COLO829 (cell line): ENCODE results near the gene RTTN.
A peak's percentile ranks its signal among the peaks of the same experiment; 100 is the strongest.
"Not testable (repeated sequence)": the region's sequence is repeated elsewhere in the genome, so short reads cannot be mapped to it uniquely, and the experiment has no call there.

Experiments
- DNase-seq: peaks from one replicate; pipeline ENCODE4 v3.0.0; 2012; ENCODE audit warnings: low spot score

RTTN gene, protein sequence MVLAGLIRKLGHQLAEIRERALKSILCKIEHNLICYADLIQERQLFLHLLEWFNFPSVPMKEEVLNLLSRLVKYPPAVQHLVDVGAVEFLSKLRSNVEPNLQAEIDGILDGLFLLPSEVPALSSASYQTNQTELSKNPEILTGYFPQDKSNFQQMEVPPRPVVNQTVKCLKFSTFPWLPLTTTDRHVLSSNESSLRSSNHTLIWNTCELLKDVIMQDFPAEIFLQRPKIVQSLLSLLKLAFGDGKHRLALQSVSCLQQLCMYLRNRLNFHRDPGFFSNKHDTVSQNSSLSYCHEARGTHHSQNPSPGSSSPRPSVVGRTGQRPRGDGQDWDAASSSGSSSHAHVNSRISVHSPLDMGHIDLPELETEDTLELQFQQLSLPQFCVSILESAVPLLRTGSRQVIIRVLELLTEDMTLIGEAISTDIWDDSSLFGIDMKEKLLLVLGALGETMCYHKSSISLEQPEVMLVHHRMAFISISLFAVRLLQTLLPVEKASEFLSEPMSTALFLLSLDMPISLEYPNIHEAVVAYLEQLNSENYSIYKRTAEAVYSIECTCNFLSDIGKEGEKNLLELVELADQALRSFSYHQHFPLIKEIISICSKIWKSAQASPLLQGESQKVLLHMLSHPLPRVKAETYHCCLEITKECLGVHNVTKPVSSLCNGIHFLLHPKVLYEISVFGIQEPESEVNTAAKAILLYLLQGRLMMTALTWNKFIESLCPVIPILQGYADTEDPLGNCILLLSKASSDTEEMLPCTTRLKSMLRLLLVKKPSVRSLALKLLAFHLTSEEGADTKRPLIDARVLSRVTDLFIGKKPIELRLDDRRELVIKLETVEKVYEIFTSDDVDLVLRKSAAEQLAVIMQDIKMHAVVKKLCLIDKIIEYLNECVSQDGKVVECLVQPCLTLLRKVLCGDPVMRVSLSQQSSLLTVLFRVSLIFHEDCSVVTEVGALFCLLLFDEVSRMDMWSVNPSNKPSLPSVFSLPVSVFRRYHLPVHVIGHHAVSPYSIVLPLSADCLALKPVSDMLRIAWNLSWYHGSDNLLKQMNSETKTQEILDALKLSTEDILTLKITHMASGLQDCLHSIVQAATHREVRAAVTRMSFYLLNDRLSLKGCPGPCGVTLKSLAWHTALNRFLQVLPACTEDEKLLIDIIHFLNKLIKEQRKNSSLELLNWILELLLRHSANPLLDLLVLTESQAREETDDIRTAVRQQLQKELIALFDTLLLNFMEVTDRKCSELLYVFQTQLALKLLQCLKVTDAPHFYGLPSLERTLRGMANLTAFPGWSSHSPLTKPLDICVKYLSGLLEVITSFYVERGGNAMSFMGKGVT (N-terminal part only)

DNA sequence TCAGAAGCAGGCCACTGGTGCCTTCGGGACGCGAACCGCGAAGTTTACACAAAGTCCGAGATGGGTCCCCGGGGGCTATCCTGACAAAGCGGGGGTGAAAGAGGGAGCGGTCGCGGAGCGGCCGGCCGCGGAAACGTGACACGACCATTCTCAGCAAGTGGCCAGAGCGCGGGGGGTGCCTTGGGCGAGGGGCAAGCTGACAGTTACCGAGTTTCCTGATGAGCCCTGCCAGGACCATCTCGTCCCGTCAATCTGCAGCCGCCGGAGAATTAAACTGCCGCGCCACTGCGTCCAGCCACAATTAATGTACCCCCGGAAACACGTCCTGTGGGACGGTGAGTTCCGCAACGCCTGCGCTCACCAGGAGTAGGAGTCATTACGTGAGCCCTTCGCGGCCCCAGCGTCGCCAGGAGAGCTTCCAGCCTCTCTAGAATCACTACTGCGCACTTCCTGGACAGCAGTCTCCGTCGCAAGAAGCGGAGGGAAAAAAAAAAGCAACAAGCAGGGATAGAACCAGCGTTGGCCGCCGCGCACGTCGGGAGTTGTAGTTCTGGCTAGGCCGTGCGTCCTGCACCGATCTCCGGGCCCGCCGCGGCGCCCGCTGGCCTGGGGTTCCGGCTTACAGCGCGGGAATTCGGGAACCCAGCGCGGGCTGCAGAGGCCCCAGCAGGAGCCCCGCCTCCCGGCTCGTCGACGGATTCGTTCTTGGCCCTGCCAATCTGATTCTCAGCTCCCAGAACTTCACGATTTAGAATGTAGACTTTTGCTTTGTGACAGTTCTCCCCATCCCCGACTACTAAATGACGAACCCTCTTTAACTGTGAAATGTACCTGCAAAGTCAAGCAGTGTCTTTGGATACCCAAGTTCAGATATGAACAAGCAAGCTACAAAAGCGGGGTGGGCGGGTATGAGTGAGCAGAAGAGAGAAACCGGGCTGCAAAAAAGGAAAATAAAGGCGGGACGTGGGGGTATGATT is at the start of gene RTTN:
Gene RTTN (minus strand): TSS at position 267 of the 977 bp plus-strand sequence. CDS start 29 bp downstream, at position 238.
- peak; percentile 80 for DNase-seq

DNA sequence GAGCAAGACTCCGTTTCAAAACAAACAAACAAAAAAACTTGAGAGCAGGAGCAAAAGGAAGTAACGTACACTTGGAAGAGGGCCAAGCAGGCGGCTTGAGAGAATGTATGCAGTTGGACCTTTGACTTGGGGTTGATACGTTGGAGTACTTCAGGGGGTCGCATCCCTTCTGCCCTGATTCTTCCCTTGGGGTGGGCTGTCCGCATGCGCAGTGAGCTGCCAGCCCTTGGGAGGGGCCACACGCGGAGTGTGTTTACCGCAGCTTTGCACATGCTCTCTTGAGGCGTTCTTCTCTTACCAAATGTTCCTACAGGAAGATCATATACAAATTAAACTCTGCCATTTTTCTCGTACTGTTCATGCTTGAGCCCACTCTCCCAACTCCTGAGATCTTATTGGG is 45.3 kb upstream of the RTTN start:
- DNase-seq = no peak

DNA sequence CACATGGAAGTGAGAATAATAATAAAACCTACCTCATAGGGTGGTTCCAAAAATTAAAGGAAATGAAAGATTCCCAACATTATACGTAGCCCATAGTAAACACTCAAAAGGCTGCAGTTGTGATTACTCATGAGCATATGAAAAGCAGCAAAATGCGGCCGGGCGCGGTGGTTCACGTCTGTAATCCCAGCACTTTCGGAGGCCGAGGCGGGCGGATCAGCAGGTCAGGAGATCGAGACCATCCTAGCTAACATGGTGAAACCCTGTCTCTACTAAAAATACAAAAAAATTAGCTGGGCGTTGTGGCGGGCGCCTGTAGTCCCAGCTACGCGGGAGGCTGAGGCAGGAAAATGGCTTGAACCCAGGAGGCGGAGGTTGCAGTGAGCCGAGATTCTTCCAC is 44.4 kb upstream of the RTTN start:
- DNase-seq = not testable (repeated sequence)

DNA sequence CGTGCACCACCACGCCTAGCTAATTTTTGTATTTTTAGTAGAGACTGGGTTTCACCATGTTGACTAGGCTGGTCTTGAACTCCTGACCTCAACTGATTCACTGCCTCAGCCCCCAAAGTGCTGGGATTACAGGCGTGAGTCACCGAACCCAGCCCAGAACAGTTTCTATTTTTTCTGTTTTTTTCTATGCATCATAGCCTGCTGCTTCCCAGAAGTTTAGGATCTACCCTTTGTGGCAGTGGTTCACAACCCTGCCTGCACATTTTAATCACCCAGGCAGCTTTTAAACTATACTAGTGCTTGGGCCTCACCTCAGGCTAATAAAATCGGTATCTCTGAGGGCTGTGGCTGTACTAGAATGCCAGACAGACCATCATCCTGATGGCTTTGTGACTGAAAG is 43.6 kb upstream of the RTTN start:
- DNase-seq = no peak

DNA sequence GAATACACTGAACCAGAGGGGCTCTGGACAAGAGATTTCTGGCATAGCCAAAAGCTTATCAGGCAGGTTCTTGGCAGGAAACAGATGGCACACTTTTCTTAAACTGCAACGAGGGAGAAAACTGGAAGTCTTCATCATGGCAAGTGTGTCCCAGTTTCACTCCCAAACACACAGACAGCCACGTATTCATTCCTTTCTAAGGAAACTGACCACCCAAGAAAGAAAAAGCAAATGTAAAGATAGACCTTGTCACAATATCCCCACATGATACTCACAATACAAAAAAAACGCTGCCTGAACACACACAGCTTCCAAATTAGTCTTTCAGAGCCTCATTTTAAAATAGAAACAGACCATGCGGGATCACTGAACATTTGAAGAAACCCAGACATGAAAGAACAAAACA is 40.6 kb upstream of the RTTN start:
- DNase-seq = no peak

DNA sequence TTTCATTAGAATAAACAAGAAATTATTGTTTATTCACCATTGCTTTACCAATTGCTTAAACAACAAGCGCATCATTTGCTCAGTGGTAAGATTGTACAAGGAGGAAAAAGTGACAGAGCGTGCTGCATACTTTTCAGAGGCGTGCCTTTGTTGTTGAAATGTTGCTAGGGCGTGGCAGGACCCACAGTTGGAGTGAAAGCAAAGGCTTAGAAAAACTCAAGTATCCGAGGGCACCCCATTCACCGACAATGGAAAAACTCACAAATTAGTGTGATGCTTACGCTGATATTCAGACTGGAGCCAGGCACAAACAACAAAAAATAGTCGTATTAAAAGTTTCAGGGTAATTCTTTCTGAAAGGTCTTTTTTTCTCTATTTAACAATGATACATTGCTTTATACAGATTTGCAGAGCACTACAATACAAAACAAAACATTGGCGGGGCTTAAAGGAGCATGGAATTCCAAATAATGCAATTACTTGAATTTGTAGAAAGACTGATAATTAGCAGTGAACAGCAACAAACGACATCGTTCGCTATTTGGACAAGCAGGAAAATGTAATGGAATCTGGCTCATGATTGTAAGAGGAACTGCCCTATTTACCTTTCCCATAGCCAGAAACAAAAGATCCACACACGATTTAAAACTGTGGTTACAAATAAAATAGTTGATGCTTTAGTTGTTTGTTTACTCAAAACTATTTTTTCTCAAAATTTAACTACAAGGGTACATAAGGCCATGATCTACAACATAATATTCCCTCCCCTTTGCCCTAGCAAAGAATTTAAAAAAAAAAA is 37.8 kb upstream of the RTTN start:
- no peak for DNase-seq

DNA sequence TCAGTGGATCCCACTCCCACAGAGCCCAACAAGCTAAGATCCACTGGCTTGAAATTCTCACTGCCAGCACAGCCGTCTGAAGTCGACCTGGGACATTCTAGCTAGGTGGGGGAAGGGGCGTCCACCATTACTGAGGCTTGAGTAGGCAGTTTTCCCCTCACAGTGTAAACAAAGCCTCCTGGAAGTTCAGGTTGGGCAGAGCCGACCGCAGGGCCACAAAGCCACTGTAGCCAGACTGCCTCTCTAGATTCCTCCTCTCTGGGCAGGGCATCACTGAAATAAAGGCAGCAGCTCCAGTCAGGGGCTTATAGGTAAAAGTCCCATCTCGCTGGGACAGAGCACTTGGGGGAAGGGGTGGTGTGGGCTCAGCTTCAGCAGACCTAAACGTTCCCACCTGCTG is 31.4 kb upstream of the RTTN start:
- not testable (repeated sequence) for DNase-seq

DNA sequence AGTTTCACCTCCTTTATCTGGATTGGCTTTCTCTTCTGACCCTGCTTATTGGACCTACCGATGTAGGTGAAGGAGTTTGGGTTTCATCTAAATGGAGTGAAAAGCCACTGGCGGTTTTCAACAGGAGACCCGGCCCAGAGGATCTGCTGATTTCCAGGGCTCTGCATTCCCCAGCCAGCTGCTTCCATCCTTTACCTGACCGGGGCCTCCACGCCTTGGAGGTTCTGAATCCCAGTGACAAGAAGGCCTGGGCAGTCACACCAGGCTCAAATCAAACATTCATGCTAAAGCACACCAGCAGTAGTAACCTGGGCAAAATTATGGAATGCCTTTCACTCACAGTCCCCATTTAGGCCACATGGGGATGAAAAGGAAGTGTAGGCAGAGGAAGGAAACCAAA is 30.0 kb upstream of the RTTN start:
- DNase-seq = no peak

DNA sequence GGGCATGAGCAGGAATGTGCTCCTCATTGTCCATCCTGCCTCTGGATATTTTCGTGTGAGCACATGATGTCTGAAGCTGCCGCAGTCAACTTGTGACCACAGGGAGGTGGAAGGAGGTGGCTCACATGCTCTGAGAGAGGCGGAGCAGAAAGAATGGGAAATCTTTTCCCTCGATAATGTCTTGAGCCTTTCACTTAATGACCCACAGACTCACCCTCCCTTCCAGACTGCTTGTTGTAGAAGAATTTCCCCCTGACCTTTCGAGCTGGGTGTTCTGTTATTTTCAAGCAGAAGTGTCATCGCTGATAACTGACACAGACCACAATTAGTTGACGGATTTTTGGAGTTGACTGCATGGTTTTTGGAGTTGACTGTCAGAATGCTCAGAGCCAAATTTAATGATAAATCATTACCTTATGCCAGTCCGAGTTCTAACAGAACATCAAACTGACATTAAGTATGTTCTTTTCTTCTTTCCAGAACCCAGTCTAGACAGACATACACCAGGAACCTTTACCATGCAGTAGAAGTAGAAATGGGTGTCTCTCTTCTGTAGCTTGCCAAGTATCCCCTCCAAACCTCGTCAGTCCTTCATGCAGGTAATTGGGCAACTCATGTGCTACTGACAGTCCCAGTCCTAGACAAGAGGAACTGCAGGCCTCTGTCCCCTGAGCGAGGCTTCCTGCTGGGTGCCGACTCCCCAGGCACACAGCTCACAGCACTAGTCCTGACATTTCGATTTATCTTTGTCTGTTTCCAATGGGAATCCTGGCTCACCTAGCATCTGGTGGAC is 29.4 kb upstream of the RTTN start:
- peak; percentile 86 for DNase-seq

DNA sequence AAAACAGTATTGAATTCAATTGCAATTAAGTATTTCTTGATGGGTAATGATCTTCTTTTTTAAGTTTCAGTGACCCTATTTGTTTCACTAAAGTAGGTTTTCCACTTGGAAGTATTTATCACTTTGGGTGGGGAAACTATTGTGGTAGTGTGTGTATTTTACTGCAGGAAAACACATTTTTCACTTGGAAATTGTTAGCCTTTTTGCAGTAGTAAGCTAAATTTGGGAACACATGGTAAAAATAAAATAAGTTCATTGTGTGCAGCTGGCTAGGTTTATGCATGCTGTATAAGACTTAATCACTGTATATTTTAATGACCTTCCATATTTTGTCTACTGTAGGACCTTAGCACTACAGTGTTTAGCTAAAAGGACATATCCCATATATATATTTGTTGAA is 28.5 kb upstream of the RTTN start:
- DNase-seq = no peak

DNA sequence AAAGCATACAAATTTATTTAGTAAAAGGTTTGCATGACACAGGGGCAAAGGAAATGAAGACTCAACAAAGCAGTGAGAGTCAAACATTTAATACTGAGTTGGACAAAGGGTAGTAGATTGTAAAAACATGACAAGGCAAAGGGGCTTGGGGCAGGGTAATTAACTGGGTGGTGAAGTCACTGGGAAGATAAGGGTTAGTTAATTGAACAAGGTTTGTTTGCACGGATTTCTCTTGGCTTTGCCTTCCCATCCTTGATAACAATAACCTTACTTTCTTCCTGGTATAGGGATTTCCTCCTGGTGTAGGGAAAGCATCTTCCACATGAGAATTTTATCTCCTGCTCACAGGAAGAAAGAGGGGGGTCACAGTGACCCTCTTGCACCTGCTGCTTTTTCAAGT is 26.8 kb upstream of the RTTN start:
- no peak for DNase-seq

DNA sequence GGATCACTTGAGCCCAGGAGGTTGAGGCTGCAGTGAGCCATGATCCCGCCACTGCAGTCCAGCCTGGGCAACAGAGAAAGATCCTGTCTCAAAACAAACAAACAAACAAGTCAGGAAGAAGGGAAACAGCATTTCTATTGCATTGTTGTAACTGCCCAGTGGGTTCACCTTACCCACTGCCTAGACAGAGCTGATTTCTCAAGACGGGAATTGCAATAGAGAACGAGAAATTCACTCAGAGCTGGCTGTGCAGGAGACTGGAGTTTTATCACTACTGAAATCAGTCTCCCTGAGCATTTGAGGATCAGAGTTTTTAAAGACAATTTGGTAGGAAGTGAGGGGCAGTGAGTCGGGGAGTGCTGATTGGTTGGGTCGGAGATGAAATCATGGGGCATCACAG is 24.2 kb upstream of the RTTN start:
- no peak for DNase-seq

DNA sequence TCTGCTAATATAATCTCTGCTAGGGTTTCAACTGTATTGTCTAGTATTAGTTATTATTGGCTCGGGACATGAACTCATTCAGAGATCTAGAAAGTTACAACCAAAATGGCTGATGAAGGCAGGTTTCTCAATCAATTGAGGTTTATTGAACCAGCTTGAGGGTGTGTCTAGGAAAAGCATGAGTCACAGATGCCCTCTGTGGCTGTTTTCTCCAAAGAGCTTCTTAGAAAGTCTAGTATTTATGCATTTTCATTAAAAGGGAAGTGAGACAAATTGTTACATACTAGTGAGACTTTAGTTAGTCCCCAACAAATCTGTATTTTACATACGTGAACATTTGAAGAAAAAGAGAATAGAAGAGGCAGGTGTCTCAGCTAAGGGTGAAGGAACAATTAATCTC is 23.0 kb upstream of the RTTN start:
- no peak for DNase-seq

DNA sequence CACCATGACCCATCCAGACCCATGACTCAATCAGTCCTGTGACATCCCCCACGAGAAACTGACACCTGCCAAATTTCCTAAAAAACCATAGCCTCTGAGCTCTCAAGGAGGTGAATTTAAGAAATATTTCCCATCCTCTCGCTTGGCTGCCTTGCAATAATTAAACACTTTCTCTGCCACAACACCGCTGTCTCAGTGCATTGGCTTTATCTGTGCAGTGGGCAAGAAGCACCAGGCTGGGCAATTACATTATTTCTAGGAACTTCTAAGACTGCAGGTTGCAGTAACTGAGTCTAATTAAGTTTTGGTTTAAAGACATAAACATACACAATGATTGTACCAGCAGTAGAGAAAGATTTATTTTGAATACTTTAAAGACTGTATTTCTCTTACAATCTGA is 22.0 kb upstream of the RTTN start:
- DNase-seq = no peak

DNA sequence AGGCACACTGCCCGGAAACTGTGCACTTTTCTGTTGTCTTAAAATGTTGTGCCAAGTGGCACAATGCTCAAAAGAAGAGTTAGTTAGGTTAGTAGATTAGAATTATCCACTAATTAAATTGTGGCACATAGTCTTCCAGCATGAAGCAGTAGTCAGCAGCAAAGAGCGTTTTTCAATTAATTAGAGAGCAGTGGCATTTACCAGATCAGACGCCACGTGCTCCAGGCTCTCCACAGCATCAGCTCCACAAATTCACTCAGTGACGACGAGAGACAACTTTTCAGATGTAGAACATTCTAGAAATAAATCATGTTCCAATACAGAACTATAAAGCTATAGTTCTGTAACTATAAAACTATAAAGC is 16.4 kb upstream of the RTTN start:
- DNase-seq = no peak

DNA sequence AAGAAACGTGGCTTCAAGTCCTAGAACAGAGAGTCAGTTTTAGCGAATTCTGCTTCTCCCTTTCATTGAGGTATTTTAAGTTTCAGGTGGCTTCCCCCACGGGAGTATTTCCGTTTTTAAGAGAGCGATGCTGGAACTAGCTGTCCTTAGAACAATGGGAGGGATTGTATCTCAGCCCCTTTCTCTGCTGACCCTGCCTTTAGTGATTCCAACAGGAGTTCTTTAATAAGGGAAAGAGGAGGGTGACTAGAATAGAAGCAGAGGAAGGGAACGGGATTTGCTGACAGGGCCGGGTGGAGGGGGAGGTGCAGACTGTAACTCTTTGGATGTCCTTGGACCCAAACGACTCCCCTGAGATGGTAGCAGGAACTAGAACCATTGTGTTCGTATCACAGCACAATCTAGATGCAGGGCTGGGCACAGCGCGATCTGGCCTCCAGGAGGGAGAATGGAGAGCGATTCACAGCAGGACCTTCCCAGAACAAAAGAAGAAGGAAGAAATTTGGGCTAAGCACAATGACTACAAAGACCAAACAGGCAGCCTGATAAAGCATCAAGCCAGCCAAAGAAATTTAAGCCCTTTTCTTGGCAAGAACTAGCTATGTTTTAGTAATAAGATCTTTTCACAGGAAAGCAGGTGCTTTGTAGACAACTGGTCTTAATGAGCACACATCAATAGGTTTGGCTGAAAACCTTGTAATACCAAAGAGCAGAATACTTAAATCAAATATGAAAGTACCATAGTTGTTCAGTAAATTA is 15.8 kb upstream of the RTTN start:
- DNase-seq = peak; percentile 50

DNA sequence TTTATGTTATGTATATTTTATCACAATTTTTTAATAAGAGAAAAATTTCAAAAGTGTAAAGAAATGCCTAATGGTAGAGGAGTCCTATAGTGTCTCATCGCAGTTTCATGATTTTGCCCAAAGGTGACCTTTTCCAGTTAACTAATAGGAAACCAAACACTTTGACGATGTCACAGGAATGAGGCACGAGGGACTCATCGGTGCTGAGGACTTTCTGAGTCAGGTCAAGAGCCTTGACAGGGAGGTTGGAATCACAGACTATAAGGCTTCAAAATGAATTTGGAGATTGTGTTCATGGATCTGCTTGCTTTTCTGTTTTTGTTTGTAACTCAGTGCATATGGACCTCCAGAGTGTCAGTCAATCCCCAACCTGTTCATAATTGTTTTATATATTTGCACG is 15.1 kb upstream of the RTTN start:
- DNase-seq = no peak

DNA sequence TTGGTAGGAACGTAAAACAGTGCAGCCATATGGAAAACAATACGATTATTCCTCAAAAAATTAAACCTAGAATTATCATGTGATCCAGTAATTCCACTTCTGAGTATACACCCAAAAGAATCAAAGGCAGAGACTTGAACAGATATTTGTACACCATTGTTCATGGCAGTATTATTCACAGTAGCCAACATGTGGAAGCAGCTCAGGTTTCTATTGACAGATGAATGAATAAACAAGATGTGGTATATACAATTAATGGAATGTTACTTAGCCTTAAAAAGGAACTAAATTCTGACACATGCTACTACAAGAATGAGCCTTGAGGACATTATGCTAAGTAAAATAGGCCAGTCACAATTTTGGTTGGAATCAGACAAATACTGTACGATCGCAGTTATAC is 14.2 kb upstream of the RTTN start:
- DNase-seq = no peak

DNA sequence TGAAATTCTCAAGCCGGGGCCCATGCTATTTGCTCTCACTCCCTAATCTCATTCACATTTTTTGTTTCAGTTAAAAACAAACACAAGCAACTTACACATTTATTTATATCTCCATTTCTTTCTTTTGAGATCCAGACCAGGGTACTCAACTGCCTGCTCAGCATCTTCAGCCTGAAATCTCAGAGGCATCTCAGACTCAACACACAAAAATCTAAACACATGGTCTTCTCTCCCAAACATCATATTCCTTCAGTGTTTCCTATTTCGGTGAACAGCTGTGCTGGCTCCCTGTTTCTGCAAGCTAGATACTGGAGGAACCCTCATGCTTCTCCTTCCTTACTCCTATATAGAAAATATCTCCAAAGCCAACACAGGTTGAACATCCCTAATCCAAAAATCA is 11.3 kb upstream of the RTTN start:
- DNase-seq = no peak
